Left forelimb (tissue), 1 donor: ENCODE data around the gene WDSUB1.

Experiments used
- DNase-seq: peaks from one replicate; pipeline ENCODE4 v3.0.0-alpha.2; 2018; ENCODE audit warnings: low spot score

Gene WDSUB1

DNA sequence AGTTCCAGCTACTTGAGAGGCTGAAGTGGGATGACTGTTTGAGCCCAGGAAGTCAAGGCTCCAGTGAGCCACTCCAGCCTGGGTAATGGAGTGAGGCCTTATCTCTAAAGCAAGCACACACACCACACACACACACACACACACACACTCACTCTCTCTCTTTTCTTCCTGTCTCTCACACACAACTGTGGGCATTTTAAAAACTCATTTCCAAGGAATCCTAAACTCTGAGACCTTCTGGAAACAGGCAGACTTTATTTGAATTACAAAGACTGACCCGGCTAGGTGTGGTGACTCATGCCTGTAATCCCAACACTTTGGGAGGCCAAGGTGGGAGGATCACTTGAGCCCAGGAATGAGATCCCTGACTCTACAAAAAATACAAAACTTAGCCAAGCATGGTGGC is 21.3 kb downstream of the WDSUB1 start:
- no peak for DNase-seq

DNA sequence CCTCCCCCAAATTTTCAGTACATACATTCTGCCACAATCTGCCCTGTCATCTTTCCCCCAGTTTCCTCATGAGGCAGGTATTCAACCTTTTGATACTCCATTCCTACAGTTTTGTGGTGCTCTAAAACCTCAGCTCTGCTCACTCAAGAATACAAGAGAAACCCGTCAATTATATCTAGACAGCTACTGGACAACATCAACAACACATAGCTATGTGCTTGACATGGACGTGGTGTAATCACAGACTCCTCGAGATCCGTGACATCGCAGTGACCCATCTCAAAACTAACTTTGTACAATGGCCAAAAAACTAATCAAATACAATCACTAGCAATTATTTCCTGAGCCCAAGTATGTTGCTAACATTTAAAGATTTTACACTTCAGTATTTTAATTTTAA is 23.6 kb downstream of the WDSUB1 start:
- DNase-seq, result no peak

DNA sequence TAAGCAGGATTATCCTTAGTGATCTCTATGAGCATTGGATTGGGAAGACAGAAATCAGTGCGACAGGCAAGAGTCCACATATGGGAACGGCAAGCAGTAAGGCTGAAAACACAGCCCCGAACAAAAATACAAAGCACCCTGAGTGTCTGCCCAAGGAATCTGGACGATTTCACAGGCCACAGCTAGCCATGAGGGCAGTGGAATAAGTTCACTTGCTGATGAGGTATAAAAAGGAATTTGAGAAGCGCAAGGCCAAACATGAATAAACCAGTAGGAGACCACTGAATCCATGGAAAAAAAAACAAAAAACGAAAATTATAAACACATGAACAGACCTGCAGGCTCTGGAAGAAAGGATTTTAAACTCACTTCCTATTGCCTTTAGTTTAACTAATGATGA is 24.3 kb downstream of the WDSUB1 start:
- DNase-seq, result no peak

DNA sequence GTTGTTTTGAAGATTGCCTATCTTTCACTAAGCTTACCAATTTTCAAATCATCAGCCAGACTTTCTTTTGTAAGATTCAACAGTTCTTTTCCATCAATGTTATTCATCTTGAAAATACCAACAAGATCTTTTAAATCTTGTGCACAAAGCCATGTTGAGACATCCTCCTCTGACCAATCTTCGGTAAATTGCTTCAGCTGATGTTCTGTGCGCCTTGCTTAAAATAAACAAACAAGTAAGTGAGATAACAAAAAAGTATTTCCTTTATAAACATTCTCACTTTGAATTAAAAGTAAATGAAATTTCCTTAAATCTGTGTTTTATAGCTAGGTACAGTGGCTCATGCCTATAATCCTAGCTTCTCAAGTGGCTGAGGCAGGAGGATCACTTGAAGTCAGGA is 30.3 kb downstream of the WDSUB1 start:
- DNase-seq, result no peak

DNA sequence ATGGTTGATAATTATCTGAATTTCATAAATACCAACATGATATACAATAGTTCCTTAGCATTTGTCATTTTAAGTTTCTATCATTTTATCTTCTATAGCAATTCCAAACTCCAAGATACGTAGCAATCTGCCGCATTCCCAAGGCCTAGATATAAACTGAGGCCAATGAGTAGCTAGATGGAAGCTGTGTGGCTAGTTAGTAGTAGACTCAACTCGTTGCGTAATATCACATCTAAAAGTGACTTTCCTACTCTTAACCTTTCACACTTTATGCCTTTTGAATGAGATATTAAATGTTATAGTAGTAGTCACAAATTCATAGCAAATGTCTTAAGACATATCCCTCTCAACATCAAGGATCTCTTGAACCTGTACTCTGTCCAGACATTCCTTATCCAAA is 33.6 kb downstream of the WDSUB1 start:
- DNase-seq, result no peak

DNA sequence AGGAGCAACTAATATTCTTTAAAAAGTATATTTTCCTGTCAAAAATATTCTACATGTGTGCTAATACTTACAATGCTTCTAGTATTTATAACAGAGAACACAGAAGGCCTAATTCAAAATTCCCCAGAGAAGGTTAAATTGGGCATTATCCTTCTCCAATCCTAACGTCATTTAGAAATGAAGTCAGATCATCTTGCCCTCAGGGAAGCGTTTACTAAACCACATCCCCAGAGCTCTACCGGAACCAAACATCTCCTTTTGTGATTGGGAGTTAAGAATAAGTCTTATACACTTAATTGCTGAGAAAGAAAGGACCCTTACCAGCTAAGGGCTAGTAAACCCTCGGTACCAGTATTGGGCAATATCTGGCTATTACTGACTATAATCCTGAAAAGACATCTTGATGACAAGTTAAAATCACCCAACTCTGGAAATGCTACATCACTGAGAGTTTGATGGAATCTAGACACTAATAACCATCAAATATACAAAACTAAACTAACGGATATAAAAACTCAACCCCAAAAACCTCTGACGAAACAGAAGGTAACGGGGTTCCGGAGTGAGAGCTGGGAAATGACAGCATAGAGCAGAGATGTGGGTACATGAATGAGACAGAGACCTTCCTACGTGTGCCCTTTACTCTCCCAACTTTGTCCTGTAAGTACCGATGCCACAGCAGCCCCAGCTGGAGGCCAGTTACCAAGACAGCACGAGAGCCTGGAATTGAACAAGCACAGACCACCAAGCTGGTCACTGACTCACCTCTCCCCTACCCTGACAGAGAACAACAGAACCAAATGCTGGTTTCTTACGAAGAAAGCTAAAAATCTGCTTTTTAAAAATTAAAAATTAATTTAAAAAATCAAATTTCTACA is 35.0 kb downstream of the WDSUB1 start:
- DNase-seq, result no peak

DNA sequence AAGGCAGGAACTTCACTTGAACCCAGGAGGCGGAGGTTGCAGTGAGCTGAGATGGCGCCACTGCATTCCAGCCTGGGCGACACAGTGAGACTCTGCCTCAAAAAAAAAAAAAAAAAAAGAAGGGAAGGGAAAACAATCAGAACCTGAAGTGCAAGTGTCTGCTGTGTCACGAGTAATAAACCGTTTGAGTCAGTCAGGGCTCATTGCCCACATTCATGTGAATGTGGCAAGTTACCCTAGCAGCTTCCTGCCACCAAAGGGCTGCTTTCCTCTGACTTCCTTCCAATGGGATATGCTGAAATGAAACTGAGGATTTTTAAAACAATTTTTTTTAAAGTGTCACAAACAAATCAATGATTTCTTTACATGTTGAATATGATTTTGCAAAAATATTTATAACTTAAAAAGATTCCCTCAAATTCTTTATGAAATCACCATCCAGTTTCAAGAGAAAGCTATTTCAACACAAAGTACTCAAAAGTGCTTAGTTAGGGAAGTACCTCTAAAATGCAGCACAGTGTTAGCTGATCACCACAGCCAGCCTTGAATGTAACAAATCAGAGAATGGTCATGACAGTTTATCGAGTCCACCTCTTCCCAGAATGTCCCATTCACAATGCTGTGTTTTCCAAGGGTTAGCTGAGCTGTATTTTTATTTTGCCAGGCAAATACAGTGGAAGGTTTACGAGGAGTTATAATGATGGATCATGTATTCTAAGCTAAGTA is 36.4 kb downstream of the WDSUB1 start:
- no peak for DNase-seq

DNA sequence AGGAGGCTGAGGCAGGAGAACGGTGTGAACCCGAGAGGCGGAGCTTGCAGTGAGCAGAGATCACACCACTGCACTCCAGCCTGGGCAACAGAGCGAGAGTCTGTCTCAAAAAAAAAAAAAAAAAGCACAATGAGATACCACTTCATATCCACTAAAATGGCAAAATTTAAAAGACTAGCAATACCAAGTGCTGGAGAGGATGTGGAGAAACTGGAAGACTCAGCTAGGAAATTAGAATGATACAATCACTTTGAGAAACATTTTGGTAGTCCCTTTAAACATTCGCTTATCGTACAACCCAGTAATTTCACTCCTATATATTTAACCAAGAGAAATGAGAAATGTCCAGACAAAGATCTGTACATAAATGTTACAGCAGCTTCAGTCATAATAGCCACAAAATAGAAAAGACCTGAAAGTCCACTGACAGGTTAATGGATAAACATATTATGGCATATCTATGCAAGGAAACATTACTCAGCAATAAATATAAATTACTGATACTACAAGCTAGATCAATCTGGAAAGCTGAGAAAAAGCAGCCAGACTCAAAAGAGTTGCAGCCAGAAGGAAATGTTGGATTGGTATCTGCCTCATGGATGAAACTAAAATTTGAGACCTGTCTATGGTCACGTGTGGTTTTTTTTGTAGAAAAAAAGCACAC is 40.0 kb downstream of the WDSUB1 start:
- no peak for DNase-seq

DNA sequence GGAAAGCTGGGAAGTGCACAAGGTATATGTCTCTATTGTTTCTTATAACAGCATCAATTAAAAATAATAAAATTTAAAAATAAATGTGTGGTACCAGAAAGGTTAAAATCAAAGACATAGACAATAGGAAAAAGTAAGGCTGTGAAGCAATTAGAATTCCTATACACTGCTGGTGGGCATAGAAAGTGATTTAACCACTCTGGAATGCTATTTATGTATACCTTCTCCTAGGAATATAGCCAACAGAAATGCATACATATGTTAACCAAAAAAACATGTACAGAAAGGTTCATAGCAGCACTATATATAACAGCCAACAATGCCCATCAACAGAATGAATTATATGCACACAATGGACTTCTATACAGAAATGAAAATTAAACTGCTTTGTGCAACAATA is 43.0 kb downstream of the WDSUB1 start:
- DNase-seq, result no peak

DNA sequence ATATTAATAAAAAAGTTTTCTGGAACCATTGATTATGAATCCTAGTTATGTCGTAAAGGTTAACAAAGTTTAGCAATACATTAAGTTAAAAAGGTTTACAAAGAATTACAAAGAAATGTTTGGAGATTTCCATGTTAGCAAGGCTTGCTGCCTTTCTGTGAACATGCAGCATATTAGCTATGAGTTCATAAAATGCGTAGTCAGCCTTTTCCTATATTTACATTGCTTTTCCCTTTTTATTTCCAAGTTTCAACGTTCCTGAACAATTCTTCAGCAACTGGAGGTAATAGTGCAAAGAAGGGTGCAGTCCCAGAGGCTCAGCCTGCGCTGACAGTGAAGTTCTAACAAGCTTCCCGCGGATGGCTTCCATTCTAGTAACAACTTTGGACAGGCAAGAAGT is 51.6 kb downstream of the WDSUB1 start:
- no peak for DNase-seq

DNA sequence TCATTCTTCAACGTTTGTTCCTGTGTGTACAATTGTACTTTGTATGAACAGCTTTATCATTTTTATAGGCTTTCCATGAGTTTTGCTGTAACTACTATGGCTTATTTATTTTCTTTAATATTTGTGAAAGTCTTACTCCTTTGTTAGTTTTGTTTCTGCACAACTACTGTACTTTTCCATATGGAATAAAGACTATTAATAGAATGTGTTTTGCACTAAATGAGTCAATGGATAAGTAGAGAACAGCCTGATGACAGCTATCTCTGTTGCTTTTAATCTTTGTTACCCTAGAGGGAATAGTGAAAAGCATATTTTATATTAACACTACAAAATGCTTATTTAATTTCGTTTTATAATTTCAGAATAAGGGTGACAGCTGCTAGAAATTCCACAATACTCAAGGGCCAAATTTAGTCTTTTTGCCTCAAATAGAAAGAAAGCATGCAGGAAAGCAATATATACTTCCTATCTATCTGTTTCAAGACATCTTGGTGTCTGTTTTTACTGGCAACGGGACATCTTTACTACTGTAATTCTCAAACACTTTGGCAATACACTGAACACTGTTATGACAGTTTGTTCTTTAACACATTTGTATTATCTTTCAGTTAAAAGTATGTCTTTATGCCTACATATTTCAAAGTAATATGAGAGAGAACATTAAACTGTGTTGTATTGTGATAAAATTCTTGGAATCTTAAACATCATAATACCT is 53.9 kb downstream of the WDSUB1 start:
- DNase-seq, result no peak

DNA sequence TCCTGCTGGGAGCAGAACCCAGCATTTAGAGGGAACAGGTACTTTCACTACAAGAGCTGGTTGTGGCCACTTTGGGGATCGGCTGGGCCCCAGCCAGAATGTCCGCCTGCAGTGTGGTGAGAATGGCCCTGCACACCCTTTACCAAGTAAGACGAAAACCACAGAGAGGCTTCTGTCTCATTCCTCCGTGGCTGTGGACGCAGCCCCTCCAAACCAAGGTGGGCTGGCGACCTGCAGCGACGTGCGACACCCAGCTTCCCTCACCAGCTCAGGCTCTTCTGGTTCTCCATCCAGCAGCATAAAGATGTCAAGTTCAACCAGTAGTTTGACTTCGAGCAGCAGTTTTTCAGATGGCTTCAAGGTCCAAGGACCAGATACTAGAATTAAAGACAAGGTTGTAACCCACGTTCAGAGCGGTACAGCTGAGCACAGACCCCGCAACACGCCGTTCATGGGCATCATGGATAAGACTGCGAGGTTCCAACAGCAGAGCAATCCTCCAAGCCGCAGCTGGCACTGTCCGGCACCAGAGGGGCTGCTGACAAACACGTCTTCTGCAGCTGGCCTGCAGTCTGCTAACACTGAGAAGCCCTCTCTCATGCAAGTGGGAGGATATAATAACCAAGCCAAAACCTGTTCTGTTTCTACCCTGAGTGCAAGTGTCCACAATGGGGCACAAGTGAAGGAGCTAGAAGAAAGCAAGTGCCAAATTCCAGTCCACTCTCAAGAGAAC is 56.2 kb downstream of the WDSUB1 start:
- DNase-seq, result no peak

DNA sequence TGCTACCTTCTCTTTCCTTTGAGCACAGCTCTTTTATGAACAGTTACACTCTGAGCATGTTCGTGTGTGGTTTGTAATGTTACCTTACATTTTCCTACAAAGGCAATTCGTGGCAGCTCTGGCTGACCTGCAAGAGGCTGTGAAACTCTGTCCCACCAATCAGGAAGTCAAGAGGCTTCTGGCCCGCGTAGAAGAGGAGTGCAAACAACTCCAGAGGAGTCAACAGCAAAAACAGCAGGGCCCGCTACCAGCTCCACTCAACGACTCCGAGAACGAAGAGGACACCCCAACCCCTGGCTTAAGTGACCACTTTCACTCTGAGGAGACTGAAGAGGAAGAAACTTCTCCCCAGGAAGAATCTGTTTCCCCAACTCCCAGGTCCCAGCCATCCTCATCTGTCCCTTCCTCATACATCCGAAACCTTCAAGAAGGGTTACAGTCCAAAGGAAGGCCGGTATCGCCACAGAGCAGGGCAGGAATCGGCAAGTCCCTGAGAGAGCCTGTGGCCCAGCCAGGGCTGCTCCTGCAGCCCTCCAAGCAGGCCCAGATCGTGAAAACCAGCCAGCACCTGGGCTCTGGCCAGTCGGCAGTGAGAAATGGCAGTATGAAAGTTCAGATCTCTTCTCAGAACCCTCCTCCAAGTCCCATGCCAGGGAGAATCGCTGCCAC is 56.9 kb downstream of the WDSUB1 start:
- no peak for DNase-seq

DNA sequence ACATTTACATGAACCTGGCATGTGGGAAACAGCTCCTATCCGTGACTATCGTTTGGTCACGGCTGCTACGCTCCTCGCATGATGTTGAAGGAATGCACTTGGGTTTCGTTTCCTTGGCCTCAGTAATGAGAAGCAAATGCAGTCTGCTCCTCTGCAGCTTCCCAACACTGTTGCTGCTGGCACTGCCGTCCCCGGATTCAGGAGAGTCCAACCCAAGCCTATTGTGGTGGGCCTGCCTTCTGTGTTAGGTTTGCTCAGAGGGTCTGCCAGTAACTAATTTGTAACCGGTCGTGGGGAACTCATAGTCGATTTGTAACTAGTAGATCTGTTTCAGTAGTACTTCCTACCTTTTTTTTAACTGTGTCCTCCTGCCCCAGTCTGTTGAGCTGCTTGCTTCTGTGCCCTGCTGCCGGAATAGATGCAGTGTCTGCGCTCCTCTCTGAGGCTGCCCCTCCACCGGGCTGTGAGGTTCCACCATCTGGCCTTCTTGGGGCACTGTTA is 58.4 kb downstream of the WDSUB1 start:
- DNase-seq, result no peak

DNA sequence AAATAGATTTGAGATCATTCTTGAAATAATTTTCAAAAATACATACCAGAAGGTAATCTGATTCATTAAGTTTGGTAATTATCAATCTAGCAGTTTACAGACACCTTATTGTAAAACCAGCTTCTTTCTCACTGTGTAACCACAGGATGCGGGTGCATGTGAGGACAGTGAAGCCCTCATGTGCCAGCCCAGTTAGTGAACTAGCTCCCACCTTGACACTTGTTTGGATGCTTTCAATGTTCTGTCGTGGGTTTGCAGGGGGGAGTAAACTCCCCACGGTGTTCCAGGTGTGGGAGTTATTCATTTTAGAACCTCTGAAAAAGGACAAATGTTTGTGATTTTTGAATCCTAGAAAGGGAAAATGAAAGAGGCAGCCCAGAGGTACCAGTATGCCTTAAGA is 59.0 kb downstream of the WDSUB1 start:
- DNase-seq, result no peak

DNA sequence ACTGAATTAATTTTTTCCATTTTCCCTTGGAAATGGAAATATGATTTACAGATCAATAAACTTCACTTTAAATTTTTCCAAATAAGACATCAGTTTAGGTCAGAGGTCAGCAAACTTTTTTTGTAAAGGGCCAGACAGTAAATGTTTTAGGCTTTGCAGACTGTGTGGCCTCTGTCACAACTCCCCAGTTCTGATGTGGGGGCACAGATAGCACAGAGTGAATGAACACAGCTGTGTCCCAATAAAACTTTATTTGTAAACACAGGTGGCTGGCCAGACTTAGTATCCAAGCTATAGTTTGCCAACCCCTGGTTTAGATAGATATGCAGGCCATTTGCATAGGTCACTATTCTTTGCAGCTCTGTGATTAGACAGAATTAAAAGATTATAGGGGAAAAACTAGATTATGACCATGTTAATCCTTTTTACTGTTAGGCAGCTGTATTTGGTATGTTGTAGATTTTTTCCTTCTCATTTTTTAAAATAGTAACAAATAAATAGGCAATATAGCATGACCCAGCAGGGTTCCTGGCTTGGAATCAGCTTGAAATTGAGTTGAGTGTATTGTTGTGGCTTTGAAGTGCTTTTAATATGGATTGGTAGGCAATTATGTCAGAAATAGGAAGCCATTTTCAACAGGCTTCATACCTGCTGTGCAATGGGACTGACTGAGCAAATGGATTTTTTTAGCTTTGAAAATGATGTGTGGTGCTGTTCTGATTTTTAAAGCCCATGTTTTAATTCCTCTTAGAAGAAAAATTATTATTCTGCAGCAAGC is 59.7 kb downstream of the WDSUB1 start:
- no peak for DNase-seq

DNA sequence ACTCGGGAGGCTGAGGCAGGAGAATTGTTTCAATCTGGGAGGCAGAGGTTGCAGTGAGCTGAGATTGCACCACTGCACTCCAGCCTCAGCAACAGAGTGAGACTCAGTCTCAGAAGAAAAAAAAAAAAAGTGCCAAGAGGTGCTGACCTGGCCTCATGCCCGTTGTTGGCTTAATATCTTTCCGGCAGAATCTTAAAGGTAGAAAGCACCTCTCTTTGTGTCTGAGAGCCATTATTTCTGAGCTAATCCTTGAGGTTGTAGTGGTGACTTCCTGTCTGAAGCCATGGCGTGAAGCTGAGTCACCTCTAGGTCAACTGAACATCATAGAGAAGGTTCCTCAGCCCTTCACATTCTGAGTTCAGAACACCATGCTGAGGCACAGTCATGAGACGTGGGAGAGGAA is 60.4 kb downstream of the WDSUB1 start:
- DNase-seq, result no peak

DNA sequence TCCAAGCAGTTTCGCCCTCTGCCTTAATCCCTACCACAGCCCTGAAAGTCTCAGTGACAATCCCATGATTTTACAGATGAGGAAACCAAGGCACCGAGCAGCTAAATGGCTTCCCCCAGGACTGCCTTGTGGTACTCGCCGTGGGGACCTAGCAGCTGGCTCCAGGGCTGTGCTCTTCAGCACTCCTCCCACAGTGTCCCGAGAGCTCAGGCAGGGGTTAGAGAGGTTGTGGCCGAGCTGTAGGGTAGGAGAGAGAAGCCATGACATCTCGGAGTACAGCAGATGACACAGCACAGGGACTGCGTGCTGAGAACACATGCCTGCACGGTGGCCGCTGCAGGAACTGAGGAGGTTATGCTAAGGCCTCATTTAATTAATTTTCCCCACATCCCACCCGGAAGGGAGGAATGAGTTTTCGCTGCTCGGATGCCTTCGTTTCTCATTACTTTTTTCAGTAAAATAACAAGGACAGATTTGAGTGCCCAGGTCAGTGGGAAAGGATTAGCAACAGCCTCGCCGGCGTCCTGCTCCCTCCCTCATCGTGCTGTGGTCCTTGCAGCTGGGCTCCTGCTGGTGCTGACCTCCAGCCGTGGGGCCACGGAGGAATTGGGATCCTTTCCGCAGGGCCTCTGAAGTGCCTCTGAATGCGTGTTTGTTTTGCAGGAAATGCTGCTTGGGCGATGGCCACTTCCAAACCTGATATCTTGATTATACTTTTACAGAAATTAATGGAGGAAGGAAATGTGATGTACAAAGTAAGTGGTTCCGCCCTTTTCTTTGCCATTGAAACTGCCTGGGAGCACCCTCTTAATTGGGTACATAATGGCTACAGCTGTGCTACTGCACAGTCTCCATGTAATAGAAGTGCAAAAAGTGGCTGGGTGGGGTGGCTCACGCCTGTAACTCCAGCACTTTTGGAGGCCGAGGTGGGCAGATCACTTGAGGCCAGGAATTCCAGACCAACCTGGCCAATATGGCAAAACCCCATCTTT is 61.2 kb downstream of the WDSUB1 start:
- DNase-seq, result no peak
